Body of pancreas (tissue), 4 donors: ENCODE measurements around the gene SNRK. TPM values are rescaled to one million over a fixed set of nuclear protein-coding genes. Genes with fewer than 3 reads are reported as not detected.

ENCODE experiments used
- ATAC-seq: fragments of 150-250 bp; one replicate; pipeline ENCODE4 v1.9.1; 2016
- DNase-seq, 4 donors: peaks; one replicate each; pipeline ENCODE4 v3.0.0-alpha.2; 2019
- H3K27ac ChIP-seq, 4 donors: fragments of 200-600 bp; sonication (generic); 1 replicate in 3 of 4; 2 replicates in 1 of 4; pipeline versions ENCODE4 v1.5.1 to v1.6.1; 2016 to 2019; ENCODE audit warnings: mild to moderate bottlenecking in 1 of 4, mixed read lengths in 1 of 4, moderate library complexity in 1 of 4
- H3K27me3 ChIP-seq, 2 donors: fragments of 200-600 bp; sonication (generic); one replicate each; pipeline ENCODE4 v1.6.0; 2016; ENCODE audit warnings: mild to moderate bottlenecking in 1 of 2
- H3K36me3 ChIP-seq, 2 donors: fragments of 200-600 bp; sonication (generic); replicated peaks in 1 of 2; 2 replicates each; pipeline ENCODE4 v1.5.1; 2016; ENCODE audit warnings: low read depth in 2 of 2; ENCODE audit not compliant: insufficient read depth in 1 of 2
- H3K4me1 ChIP-seq: fragments of 200-600 bp; sonication (generic); one replicate; pipeline ENCODE4 v1.6.0; 2016
- H3K4me3 ChIP-seq, 2 donors: fragments of 200-600 bp; sonication (generic); 1 replicate in 1 of 2; 2 replicates in 1 of 2; pipeline ENCODE4 v1.5.1; 2016 to 2019
- H3K9me3 ChIP-seq, 3 donors: fragments of 200-600 bp; sonication (generic); 1 replicate in 2 of 3; 2 replicates in 1 of 3; pipeline ENCODE4 v1.5.1; 2016
- POLR2A ChIP-seq, 3 donors: fragments of 450-650 bp; IDR thresholded peaks; one replicate each; pipeline ENCODE4 v1.6.1; 2016; ENCODE audit warnings: antibody characterized with exemption in 3 of 3, mild to moderate bottlenecking in 2 of 3
- WGBS, 2 donors: methylation state at CpG; one replicate each; pipeline ENCODE4 v1.1.5; 2017; 5-methylcytosine and 5-hydroxymethylcytosine counted together
- intact Hi-C: fragments of 100-400 bp; cut with DNase I; formaldehyde crosslinking; loops from one replicate; pipeline ENCODE4 v1.15.1; 2023
- total RNA-seq, 2 donors: library from RNA; depleted of rRNA; stranded (reverse); fragments of >200 nt; gene quantifications; one replicate each; pipeline ENCODE4 v1.1.0, GENCODE V29; 2016
- TF ChIP-seq, protein P1 (sequence below), 7 experiments: fragments of 450-650 bp in 4 of 7; fragments of 200-600 bp in 3 of 7; sonication (generic) in 3 of 7; IDR thresholded peaks; one replicate each; pipeline ENCODE4 v1.5.1; 2016 to 2019; ENCODE audit warnings: antibody characterized with exemption in 7 of 7

The SNRK gene
- total RNA-seq, 2 donors from 2014 or later: 22.4 to 25.7 TPM

DNA sequence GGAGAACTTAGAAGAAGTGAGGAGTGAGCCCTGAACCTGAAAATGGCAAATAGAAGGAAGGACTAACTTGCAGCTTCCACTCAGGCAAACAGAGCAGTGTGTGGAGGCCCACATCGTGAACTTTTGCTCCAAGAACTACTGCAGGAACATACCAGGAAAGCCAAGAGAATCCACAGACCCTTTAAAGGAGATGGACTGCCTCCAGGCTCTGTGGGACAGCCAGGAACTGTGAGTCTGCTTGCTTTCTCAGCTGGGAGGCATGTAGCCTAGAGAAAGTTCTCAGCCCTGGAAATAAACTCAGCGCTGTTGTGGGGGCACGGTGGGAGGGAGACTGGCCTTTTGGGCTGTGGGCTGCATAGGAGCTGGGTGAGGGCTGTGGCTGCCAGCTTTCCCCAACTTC, 93.0 kb downstream of the SNRK start:
- Histone ChIP-seq H3K4me1 (no peaks in the 10 kb centered on the region), H3K36me3 (no peaks in the 10 kb centered on the region), H3K27ac (no peak overlapping the region), H3K27me3 (no peaks in the 10 kb centered on the region), H3K4me3 (no peak overlapping the region), H3K9me3 (no peaks in the 10 kb centered on the region)
- intact Hi-C loops: loop anchor here (10.0 kb wide), 2 partner anchors 215 to 415 kb away; no protein-coding TSS in a partner anchor
- ATAC-seq (no peak), DNase-seq (peak in 1 of 4 donors; percentile 32)
- no peak for TF ChIP-seq POLR2A (IDR thresholded peaks at IDR 0.05)
- 75 to 77% methylated on average over 3 of the region's 3 CpGs for WGBS, 2 donors

DNA sequence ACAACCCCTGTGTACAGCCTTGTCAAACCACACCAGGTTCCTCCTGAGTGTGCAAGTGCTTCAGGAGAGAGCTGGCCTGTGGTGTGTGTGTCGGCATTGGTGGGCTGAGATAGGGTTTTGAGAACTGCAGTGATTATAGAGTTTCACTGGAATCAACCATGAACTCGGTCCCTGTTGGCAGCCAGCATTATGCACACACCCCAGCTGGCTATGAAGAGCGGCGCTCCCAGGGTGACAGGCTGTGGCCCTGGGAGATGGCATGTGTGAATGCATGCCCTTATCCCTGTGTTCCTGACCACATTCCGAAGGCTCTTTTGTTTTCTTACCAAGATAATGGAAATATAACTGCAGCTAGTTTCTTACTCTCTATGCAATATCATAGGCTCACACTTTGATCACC, 101.8 kb downstream of the SNRK start:
- no peak overlapping the region for H3K4me3 ChIP-seq
- no peaks in the 10 kb centered on the region for H3K27me3 ChIP-seq
- no peaks in the 10 kb centered on the region for H3K36me3 ChIP-seq
- no peak for ATAC-seq
- 36 to 46% methylated on average over 5 of the region's 5 CpGs for WGBS, 2 donors
- TF ChIP-seq POLR2A (IDR thresholded peaks at IDR 0.05): no peak
- TF ChIP-seq, protein P1, sequence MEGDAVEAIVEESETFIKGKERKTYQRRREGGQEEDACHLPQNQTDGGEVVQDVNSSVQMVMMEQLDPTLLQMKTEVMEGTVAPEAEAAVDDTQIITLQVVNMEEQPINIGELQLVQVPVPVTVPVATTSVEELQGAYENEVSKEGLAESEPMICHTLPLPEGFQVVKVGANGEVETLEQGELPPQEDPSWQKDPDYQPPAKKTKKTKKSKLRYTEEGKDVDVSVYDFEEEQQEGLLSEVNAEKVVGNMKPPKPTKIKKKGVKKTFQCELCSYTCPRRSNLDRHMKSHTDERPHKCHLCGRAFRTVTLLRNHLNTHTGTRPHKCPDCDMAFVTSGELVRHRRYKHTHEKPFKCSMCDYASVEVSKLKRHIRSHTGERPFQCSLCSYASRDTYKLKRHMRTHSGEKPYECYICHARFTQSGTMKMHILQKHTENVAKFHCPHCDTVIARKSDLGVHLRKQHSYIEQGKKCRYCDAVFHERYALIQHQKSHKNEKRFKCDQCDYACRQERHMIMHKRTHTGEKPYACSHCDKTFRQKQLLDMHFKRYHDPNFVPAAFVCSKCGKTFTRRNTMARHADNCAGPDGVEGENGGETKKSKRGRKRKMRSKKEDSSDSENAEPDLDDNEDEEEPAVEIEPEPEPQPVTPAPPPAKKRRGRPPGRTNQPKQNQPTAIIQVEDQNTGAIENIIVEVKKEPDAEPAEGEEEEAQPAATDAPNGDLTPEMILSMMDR (IDR thresholded peaks at IDR 0.05): no peak
- peak overlapping the region; percentile 73 to 92 (median 85) for H3K27ac ChIP-seq
- peaks cover 57% of the 10 kb centered on the region for H3K4me1 ChIP-seq
- no peaks in the 10 kb centered on the region for H3K9me3 ChIP-seq
- peak; percentile 56 to 67 (median 62) for DNase-seq
- intact Hi-C loops: no loop called here

DNA sequence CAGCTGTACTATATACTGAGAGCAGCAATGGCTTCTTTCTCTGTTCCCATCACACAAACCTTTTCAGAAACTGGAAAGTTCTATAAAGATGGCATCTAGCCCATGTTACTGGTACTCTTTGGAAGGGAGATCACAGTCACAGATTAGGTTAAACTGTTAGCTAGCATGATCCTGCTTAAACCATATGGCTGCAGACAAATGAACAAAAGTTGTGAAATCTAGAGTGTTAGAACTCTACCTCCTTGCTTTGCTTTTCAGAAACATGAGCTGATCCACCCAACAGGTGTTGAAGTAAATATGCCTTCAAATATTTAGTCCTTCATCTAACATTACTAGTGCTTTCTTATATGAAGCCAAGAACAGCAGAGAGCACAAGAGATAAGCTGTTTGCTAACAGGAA, 102.6 kb downstream of the SNRK start:
- Histone ChIP-seq H3K36me3 (no peaks in the 10 kb centered on the region), H3K27ac (peak overlapping the region; percentile 80 to 92 (median 88)), H3K4me3 (no peak overlapping the region), H3K4me1 (peaks cover 57% of the 10 kb centered on the region), H3K27me3 (no peaks in the 10 kb centered on the region), H3K9me3 (no peaks in the 10 kb centered on the region)
- peak; percentile 8 for ATAC-seq
- intact Hi-C loops: no loop called here
- no peak for DNase-seq
- no peak for TF ChIP-seq POLR2A (IDR thresholded peaks at IDR 0.05)
- TF ChIP-seq, protein P1 (IDR thresholded peaks at IDR 0.05): no peak

DNA sequence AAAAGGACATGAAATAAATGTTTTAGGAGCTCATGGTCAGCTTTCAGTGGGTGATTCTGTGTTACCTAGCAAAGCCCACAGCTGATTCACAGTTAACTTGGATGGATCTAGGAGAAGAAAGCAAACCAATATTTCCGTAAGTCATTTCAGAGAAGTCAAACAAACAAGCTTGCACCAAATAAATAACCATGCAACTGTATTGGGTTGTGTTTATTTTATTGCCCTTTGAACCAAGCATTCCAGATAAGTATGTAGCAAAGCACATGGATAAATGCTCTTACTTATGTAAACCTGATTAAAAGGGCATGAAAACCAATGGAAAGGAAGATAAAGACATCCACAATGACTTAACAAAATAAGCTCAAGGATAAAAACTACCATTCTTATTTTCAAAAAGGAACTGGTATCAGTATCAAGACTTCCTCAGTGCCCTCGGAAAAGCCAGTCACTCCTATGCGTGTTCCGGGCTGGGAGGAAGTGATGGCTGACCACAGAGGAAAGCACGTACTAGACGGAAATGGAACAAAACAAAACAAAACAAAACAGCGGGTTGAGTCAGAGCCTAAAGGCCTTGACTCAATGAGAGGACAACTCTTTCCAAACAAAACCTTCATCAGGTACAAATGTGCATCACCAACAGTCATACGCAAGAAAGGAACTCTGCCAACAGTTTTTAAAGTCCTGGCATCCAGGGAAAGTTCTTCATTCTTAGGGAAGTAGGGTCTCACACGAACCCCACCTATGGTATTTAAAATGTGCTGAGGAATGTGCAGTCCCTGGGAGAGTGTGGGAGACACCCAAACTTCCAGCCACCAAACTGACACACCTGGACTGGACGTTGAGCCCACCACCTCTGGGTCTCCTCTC, 103.3 kb downstream of the SNRK start:
- TF ChIP-seq POLR2A (IDR thresholded peaks at IDR 0.05): peak in 1 of 3 donors; percentile 81
- TF ChIP-seq, protein P1 (IDR thresholded peaks at IDR 0.05): peak in 1 of 7 experiments; percentile 11
- H3K27me3 ChIP-seq: no peaks in the 10 kb centered on the region
- intact Hi-C loops: no loop called here
- no peaks in the 10 kb centered on the region for H3K9me3 ChIP-seq
- peak; percentile 83 for ATAC-seq
- peak; percentile 62 to 87 (median 68) for DNase-seq
- no peaks in the 10 kb centered on the region for H3K36me3 ChIP-seq
- H3K4me1 ChIP-seq: peaks cover 57% of the 10 kb centered on the region
- WGBS, 2 donors: 26 to 32% methylated on average over 10 of the region's 10 CpGs
- H3K27ac ChIP-seq: peak overlapping the region; percentile 80 to 92 (median 88)
- H3K4me3 ChIP-seq: no peak overlapping the region

DNA sequence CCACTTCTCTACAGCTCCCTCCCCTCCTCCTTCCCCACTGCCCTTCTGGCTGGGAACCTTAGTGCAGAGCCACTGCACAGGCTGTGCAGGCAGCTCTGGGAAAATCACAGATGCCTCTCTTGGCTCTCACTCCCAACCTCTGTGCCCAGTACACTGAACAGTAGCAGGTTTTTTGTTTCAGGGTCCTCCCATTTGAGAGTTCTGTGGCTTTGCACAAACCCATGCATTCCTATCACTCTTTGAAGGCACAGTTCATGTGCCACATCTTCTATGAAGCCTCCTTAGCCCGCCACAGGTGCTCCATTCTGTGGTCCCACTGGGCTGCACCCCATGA, 103.9 kb downstream of the SNRK start:
- no peaks in the 10 kb centered on the region for H3K9me3 ChIP-seq
- no peaks in the 10 kb centered on the region for H3K27me3 ChIP-seq
- ATAC-seq: peak; percentile 90
- intact Hi-C loops: no loop called here
- WGBS, 2 donors: 43 to 58% methylated on average over 1 of the region's 1 CpG
- TF ChIP-seq, protein P1 (IDR thresholded peaks at IDR 0.05): peak in 2 of 7 experiments; percentile 16 to 25
- TF ChIP-seq POLR2A (IDR thresholded peaks at IDR 0.05): peak in 1 of 3 donors; percentile 79
- DNase-seq: peak; percentile 85 to 92 (median 92)
- H3K36me3 ChIP-seq: no peaks in the 10 kb centered on the region
- peaks cover 57% of the 10 kb centered on the region for H3K4me1 ChIP-seq
- peak overlapping the region; percentile 80 to 92 (median 88) for H3K27ac ChIP-seq
- no peak overlapping the region for H3K4me3 ChIP-seq
